Neutrophil (primary cell): Measurements from ENCODE around the gene RTN1.
A peak's percentile ranks its signal among the peaks of the same experiment; 100 is the strongest.

ENCODE experiments used
- H3K27ac ChIP-seq: fragments of 200-600 bp; sonication (generic); 2 replicates; pipeline ENCODE4 v1.5.1; 2016; ENCODE audit warnings: mild to moderate bottlenecking, moderate library complexity
- H3K27me3 ChIP-seq: fragments of 200-600 bp; sonication (generic); 2 replicates; pipeline ENCODE4 v1.6.0; 2016; ENCODE audit warnings: mild to moderate bottlenecking
- H3K36me3 ChIP-seq: fragments of 200-600 bp; sonication (generic); 2 replicates; pipeline ENCODE4 v1.5.1; 2017
- H3K4me1 ChIP-seq, 2 experiments: fragments of 200-600 bp in 1 of 2; sonication (generic) in 1 of 2; 1 replicate in 1 of 2; 2 replicates in 1 of 2; pipeline versions ENCODE4 v1.5.1 to v1.6.1; 2013 to 2016; ENCODE audit warnings: low read depth in 1 of 2, low read length in 1 of 2, mild to moderate bottlenecking in 1 of 2, moderate library complexity in 1 of 2; ENCODE audit not compliant: control insufficient read depth in 1 of 2, insufficient read depth in 1 of 2
- H3K4me3 ChIP-seq, 2 experiments: fragments of 200-600 bp in 1 of 2; sonication (generic) in 1 of 2; 1 replicate in 1 of 2; 2 replicates in 1 of 2; pipeline ENCODE4 v1.5.1; 2013 to 2016; ENCODE audit warnings: low read depth in 1 of 2, low read length in 1 of 2, mild to moderate bottlenecking in 1 of 2, moderate library complexity in 1 of 2
- H3K9me3 ChIP-seq: fragments of 200-600 bp; sonication (generic); 2 replicates; pipeline ENCODE4 v1.5.1; 2016
- CTCF ChIP-seq: fragments of 200-600 bp; sonication (generic); IDR thresholded peaks from 2 replicates; pipeline ENCODE4 v1.5.1; 2016; ENCODE audit warnings: antibody characterized with exemption

The RTN1 gene

GRCh38 chr14:59707778-59708561 is 162.6 kb downstream of the RTN1 start:
- TF ChIP-seq CTCF, result no peak
- H3K9me3 ChIP-seq, result no peaks in the 10 kb centered on the region
- no peak overlapping the region for H3K4me3 ChIP-seq

GRCh38 chr14:59705866-59706265 is 164.7 kb downstream of the RTN1 start:
- H3K27me3 ChIP-seq, result no peaks in the 10 kb centered on the region
- no peak for TF ChIP-seq CTCF
- peaks cover 11 to 16% of the 10 kb centered on the region in 2 experiments for H3K4me1 ChIP-seq
- H3K27ac ChIP-seq, result no peak overlapping the region
- no peak overlapping the region for H3K4me3 ChIP-seq
- H3K9me3 ChIP-seq, result no peaks in the 10 kb centered on the region
- no peaks in the 10 kb centered on the region for H3K36me3 ChIP-seq

More at GRCh38 chr14:59707778-59708561, 162.6 kb downstream of the RTN1 start:
- Histone ChIP-seq H3K27ac (no peak overlapping the region), H3K27me3 (no peaks in the 10 kb centered on the region), H3K36me3 (no peaks in the 10 kb centered on the region), H3K4me1 (peaks cover 11 to 16% of the 10 kb centered on the region in 2 experiments)

DNA sequence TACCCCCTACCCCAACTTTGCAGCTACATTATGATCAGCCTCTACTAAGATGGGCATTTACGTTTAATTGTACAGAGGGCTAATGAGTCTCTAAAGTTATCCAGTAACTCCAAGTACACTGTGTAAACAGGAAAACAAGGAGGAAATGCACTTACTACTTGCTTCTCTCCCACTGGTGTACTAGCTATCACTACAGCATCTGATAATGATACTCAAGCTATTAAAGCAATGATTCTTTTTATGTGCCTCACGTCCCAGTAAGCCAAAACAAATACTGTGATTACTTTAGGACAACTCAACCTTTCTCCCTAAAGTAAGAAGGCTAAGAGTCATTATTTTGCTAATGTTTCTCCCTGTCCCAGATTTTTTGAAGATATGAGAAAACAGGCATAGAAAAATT is 165.3 kb downstream of the RTN1 start:
- TF ChIP-seq CTCF, result no peak
- no peak overlapping the region for H3K4me3 ChIP-seq
- H3K36me3 ChIP-seq, result no peaks in the 10 kb centered on the region
- peaks cover 11 to 16% of the 10 kb centered on the region in 2 experiments for H3K4me1 ChIP-seq
- no peak overlapping the region for H3K27ac ChIP-seq
- H3K9me3 ChIP-seq, result no peaks in the 10 kb centered on the region
- no peaks in the 10 kb centered on the region for H3K27me3 ChIP-seq

- no peak for TF ChIP-seq CTCF
- H3K36me3 ChIP-seq, result no peaks in the 10 kb centered on the region
- no peak overlapping the region for H3K4me3 ChIP-seq
- no peaks in the 10 kb centered on the region for H3K9me3 ChIP-seq
- H3K27ac ChIP-seq, result no peak overlapping the region
- peaks cover 11 to 16% of the 10 kb centered on the region in 2 experiments for H3K4me1 ChIP-seq
- H3K27me3 ChIP-seq, result no peaks in the 10 kb centered on the region
Measured at GRCh38 chr14:59704054-59704645, 166.4 kb downstream of the RTN1 start.

- H3K4me1 ChIP-seq, result no peaks in the 10 kb centered on the region
- H3K27ac ChIP-seq, result peak overlapping the region; percentile 35
- no peak overlapping the region for H3K4me3 ChIP-seq
- H3K36me3 ChIP-seq, result no peaks in the 10 kb centered on the region
- H3K9me3 ChIP-seq, result no peaks in the 10 kb centered on the region
- TF ChIP-seq CTCF, result no peak
- H3K27me3 ChIP-seq, result no peaks in the 10 kb centered on the region
Measured at GRCh38 chr14:59699442-59699841, 171.1 kb downstream of the RTN1 start.
